WTC11 (cell line): ENCODE measurements around the gene TRIM9. TPM values are rescaled to one million over a fixed set of nuclear protein-coding genes. Genes with fewer than 3 reads are reported as not detected.
A peak's percentile ranks its signal among the peaks of the same experiment; 100 is the strongest.

Source experiments
- ATAC-seq: fragments of 200-7000 bp; cut with Tn5 transposase; 2 replicates; pipeline ENCODE4 v1.10.0; 2021; ENCODE audit warnings: mild to moderate bottlenecking, moderate library complexity
- CTCF ChIA-PET: fragments of 300-600 bp; sonication (Branson Sonifier 250); formaldehyde crosslinking; loops from one replicate; lab custom pipeline; 2021; ENCODE audit warnings: antibody characterized with exemption; lab: Charles Lee
- POLR2A ChIA-PET: fragments of 350-600 bp; sonication (Branson Sonifier 250); formaldehyde crosslinking; loops from one replicate; lab custom pipeline; 2021; ENCODE audit warnings: antibody characterized with exemption; lab: Charles Lee
- DNase-seq: peaks from one replicate; pipeline ENCODE4 v3.0.0; 2021; ENCODE audit warnings: low spot score
- H3K27ac Mint-ChIP-seq: 2 replicates; pipeline ENCODE4 v1.8.0; 2021; ENCODE audit warnings: mixed read lengths
- H3K27me3 Mint-ChIP-seq: 2 replicates; pipeline ENCODE4 v1.8.0; 2021; ENCODE audit warnings: low read depth, mild to moderate bottlenecking, moderate library complexity, mixed read lengths
- H3K36me3 Mint-ChIP-seq: 2 replicates; pipeline ENCODE4 v1.8.0; 2021; ENCODE audit warnings: mixed read lengths
- H3K4me1 Mint-ChIP-seq: 2 replicates; pipeline ENCODE4 v1.8.0; 2022; ENCODE audit warnings: mixed read lengths
- H3K4me3 Mint-ChIP-seq: 2 replicates; pipeline ENCODE4 v1.8.0; 2021; ENCODE audit warnings: mild to moderate bottlenecking, moderate library complexity, mixed read lengths
- H3K9me3 Mint-ChIP-seq: 2 replicates; pipeline ENCODE4 v1.8.0; 2021; ENCODE audit warnings: mixed read lengths
- ATF1 ChIP-seq: sonication (generic); formaldehyde crosslinking; IDR thresholded peaks from 2 replicates; pipeline ENCODE4 v1.8.1; 2023; ENCODE audit warnings: mild to moderate bottlenecking, moderate library complexity, missing genetic modification reagents
- EMX1 ChIP-seq: fragments of 250-450 bp; sonication (Bioruptor Pico); IDR thresholded peaks from 2 replicates; pipeline ENCODE4 v1.8.0; 2021; ENCODE audit warnings: mild to moderate bottlenecking
- ETV6 ChIP-seq: sonication (generic); formaldehyde crosslinking; IDR thresholded peaks from 2 replicates; pipeline ENCODE4 v1.8.1; 2022; ENCODE audit warnings: mild to moderate bottlenecking, missing genetic modification reagents
- FOXP1 ChIP-seq: sonication (generic); formaldehyde crosslinking; IDR thresholded peaks from 2 replicates; pipeline ENCODE4 v1.8.0; 2022; ENCODE audit warnings: missing genetic modification reagents, mild to moderate bottlenecking, moderate library complexity, borderline replicate concordance
- GABPB1 ChIP-seq: sonication (generic); formaldehyde crosslinking; IDR thresholded peaks from 2 replicates; pipeline ENCODE4 v1.8.1; 2023; ENCODE audit warnings: mild to moderate bottlenecking, missing genetic modification reagents
- IRF2 ChIP-seq: sonication (generic); formaldehyde crosslinking; IDR thresholded peaks from 2 replicates; pipeline ENCODE4 v1.8.0; 2022; ENCODE audit warnings: low read depth, missing genetic modification reagents, borderline replicate concordance
- MYBL2 ChIP-seq: sonication (generic); formaldehyde crosslinking; IDR thresholded peaks from 2 replicates; pipeline ENCODE4 v1.8.1; 2023; ENCODE audit warnings: mild to moderate bottlenecking, moderate library complexity, missing genetic modification reagents
- NFE2L1 ChIP-seq: sonication (generic); formaldehyde crosslinking; IDR thresholded peaks from 2 replicates; pipeline ENCODE4 v1.8.1; 2023; ENCODE audit warnings: missing genetic modification reagents
- NR2C2 ChIP-seq: sonication (generic); formaldehyde crosslinking; IDR thresholded peaks from 2 replicates; pipeline ENCODE4 v1.8.0; 2022; ENCODE audit warnings: mild to moderate bottlenecking, missing genetic modification reagents
- RELA ChIP-seq: sonication (generic); formaldehyde crosslinking; IDR thresholded peaks from 2 replicates; pipeline ENCODE4 v1.8.1; 2022; ENCODE audit warnings: missing genetic modification reagents, mild to moderate bottlenecking, borderline replicate concordance
- TCF7 ChIP-seq: sonication (generic); formaldehyde crosslinking; IDR thresholded peaks from 2 replicates; pipeline ENCODE4 v1.8.0; 2022; ENCODE audit warnings: mild to moderate bottlenecking, low read depth, missing genetic modification reagents, moderate library complexity
- ZBTB21 ChIP-seq: sonication (generic); formaldehyde crosslinking; IDR thresholded peaks from 2 replicates; pipeline ENCODE4 v1.8.1; 2023; ENCODE audit warnings: mild to moderate bottlenecking, missing genetic modification reagents, borderline replicate concordance
- total RNA-seq: library from RNA; stranded (reverse); gene quantifications from 3 replicates; pipeline ENCODE4 v1.2.3, GENCODE V29; 2021
- TF ChIP-seq, protein P1 (sequence below): fragments of 250-450 bp; sonication (Bioruptor Pico); IDR thresholded peaks from 2 replicates; pipeline ENCODE4 v1.9.0; 2021; ENCODE audit warnings: moderate library complexity, mild to moderate bottlenecking, inconsistent platforms, borderline replicate concordance
- TF ChIP-seq, protein P2 (sequence below): fragments of 250-450 bp; sonication (Bioruptor Pico); IDR thresholded peaks from 2 replicates; pipeline ENCODE4 v1.9.0; 2021; ENCODE audit warnings: mild to moderate bottlenecking, borderline replicate concordance
- TF ChIP-seq, protein P3 (sequence below): fragments of 200-600 bp; IDR thresholded peaks from 2 replicates; pipeline ENCODE4 v1.8.0; 2022; ENCODE audit warnings: antibody characterized with exemption
- TF ChIP-seq, protein P4 (sequence below): sonication (generic); formaldehyde crosslinking; IDR thresholded peaks from 2 replicates; pipeline ENCODE4 v1.8.1; 2023; ENCODE audit warnings: mild to moderate bottlenecking, missing genetic modification reagents, moderate library complexity
- TF ChIP-seq, protein P5 (sequence below): sonication (generic); formaldehyde crosslinking; IDR thresholded peaks from 2 replicates; pipeline ENCODE4 v1.8.0; 2022; ENCODE audit warnings: mild to moderate bottlenecking, missing genetic modification reagents
- TF ChIP-seq, protein P6 (sequence below): sonication (generic); formaldehyde crosslinking; IDR thresholded peaks from 2 replicates; pipeline ENCODE4 v1.8.0; 2022; ENCODE audit warnings: missing genetic modification reagents
- TF ChIP-seq, protein P7 (sequence below): sonication (generic); formaldehyde crosslinking; IDR thresholded peaks from 2 replicates; pipeline ENCODE4 v1.8.1; 2023; ENCODE audit warnings: mild to moderate bottlenecking, missing genetic modification reagents

The TRIM9 gene
- total RNA-seq, 1 experiment from 2014 or later: 4.0 TPM

DNA sequence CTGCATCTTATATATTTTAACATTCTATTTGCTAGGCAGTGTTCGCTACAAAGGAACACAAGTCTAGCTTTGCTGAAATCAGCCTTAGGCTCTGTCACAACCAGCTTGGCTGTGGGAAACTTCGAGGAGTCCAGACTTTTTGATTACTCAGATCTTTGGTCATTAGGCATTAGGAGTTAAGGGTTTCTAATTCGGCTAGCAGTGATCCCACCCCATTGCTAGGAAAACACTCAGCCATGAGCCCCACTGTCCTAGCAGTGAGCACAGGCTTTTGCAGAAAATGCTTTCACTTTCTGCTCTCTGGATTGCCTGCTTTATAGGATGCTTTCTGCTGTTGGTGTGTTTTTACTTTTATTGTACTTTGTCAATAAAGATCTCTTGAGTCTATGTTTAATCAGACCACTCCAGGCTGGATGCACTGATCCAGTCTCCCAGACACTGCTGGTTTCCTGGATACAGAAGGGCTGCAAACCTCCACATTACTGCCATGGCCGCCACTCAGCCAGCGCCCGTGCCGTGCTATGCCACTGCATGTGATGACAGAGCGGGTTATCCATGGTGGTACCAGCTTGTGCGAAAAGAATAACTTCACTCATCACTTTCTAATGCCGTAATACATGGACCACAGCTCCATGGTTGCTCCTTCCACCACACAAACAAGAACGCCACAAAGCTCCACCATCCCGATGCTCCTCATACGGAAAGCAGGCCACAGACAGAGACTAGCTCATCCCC, 109.6 kb downstream of the TRIM9 start:
- DNase-seq (no peak), ATAC-seq (peak; percentile 41)
- CTCF ChIA-PET: interaction anchor here (0.7 to 1.2 kb wide), 3 partner anchors 30 to 125 kb away, joined by 3 to 6 read pairs (median 3); partner anchors contain the start of gene TRIM9
- Mint-ChIP-seq H3K36me3 (no peaks in the 10 kb centered on the region), H3K27me3 (no peaks in the 10 kb centered on the region), H3K4me3 (peak overlapping the region; percentile 27), H3K4me1 (peaks cover 36% of the 10 kb centered on the region), H3K9me3 (no peaks in the 10 kb centered on the region), H3K27ac (peak overlapping the region; percentile 31)
- POLR2A ChIA-PET: interaction anchor here (0.5 kb wide), 1 partner anchor 221 kb away, joined by 4 read pairs; no protein-coding TSS in a partner anchor
- TF ChIP-seq NFE2L1 (CRISPR knock-in tag): 0 out of 2 replicates have a peak, but pooled peaks have one; percentile 51
- TF ChIP-seq, protein P1, sequence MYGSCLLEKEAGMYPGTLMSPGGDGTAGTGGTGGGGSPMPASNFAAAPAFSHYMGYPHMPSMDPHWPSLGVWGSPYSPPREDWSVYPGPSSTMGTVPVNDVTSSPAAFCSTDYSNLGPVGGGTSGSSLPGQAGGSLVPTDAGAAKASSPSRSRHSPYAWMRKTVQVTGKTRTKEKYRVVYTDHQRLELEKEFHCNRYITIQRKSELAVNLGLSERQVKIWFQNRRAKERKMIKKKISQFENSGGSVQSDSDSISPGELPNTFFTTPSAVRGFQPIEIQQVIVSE (CRISPR knock-in tag): no peak
- TF ChIP-seq, protein P2, sequence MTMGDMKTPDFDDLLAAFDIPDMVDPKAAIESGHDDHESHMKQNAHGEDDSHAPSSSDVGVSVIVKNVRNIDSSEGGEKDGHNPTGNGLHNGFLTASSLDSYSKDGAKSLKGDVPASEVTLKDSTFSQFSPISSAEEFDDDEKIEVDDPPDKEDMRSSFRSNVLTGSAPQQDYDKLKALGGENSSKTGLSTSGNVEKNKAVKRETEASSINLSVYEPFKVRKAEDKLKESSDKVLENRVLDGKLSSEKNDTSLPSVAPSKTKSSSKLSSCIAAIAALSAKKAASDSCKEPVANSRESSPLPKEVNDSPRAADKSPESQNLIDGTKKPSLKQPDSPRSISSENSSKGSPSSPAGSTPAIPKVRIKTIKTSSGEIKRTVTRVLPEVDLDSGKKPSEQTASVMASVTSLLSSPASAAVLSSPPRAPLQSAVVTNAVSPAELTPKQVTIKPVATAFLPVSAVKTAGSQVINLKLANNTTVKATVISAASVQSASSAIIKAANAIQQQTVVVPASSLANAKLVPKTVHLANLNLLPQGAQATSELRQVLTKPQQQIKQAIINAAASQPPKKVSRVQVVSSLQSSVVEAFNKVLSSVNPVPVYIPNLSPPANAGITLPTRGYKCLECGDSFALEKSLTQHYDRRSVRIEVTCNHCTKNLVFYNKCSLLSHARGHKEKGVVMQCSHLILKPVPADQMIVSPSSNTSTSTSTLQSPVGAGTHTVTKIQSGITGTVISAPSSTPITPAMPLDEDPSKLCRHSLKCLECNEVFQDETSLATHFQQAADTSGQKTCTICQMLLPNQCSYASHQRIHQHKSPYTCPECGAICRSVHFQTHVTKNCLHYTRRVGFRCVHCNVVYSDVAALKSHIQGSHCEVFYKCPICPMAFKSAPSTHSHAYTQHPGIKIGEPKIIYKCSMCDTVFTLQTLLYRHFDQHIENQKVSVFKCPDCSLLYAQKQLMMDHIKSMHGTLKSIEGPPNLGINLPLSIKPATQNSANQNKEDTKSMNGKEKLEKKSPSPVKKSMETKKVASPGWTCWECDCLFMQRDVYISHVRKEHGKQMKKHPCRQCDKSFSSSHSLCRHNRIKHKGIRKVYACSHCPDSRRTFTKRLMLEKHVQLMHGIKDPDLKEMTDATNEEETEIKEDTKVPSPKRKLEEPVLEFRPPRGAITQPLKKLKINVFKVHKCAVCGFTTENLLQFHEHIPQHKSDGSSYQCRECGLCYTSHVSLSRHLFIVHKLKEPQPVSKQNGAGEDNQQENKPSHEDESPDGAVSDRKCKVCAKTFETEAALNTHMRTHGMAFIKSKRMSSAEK (CRISPR knock-in tag): no peak

DNA sequence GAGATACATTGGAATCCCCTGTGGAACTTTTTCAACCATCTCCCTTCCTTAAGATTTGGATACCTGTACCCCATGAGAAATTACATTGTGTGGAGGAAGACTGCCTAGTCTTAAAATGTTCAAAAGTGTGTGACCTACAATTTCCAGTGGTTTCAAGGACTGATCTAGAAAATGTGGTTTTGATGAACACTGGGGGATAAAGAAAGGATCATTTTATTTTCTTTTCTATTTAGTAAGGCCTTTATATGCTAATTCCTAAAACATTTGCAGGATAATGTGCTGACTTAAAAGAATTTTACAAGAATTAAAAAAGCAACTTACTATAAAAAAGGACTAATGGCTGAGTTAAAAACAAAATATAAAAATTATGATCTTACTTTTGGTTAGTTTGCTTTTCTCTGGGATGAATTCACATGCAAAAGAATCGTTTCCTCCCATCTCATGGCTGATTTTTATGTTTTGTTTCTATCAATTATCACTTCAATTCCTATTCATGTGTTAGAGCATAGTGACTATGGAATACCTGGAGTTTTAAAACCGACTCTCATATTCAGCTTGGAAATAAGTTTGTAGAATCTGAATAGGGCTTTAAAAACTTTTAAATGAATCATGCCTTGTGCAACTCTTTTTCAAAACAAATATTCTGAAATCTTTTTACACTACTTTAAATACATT, 110.7 kb downstream of the TRIM9 start:
- ChIA-PET POLR2A (no interaction called here), CTCF (no interaction called here)
- Mint-ChIP-seq H3K9me3 (no peaks in the 10 kb centered on the region), H3K4me1 (peaks cover 36% of the 10 kb centered on the region), H3K27me3 (no peaks in the 10 kb centered on the region), H3K27ac (peak overlapping the region; percentile 37), H3K36me3 (no peaks in the 10 kb centered on the region), H3K4me3 (peak overlapping the region; percentile 21)
- no peak for ATAC-seq
- no peak for DNase-seq
- TF ChIP-seq, protein P3, sequence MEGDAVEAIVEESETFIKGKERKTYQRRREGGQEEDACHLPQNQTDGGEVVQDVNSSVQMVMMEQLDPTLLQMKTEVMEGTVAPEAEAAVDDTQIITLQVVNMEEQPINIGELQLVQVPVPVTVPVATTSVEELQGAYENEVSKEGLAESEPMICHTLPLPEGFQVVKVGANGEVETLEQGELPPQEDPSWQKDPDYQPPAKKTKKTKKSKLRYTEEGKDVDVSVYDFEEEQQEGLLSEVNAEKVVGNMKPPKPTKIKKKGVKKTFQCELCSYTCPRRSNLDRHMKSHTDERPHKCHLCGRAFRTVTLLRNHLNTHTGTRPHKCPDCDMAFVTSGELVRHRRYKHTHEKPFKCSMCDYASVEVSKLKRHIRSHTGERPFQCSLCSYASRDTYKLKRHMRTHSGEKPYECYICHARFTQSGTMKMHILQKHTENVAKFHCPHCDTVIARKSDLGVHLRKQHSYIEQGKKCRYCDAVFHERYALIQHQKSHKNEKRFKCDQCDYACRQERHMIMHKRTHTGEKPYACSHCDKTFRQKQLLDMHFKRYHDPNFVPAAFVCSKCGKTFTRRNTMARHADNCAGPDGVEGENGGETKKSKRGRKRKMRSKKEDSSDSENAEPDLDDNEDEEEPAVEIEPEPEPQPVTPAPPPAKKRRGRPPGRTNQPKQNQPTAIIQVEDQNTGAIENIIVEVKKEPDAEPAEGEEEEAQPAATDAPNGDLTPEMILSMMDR: no peak
- TF ChIP-seq MYBL2 (CRISPR knock-in tag) (no peak), EMX1 (no peak), NR2C2 (CRISPR knock-in tag) (no peak), TCF7 (CRISPR knock-in tag) (no peak), RELA (CRISPR knock-in tag) (no peak), ATF1 (CRISPR knock-in tag) (no peak), GABPB1 (CRISPR knock-in tag) (no peak), FOXP1 (no peak), IRF2 (CRISPR knock-in tag) (no peak), ZBTB21 (CRISPR knock-in tag) (no peak), ETV6 (CRISPR knock-in tag) (no peak)
- TF ChIP-seq, protein P4, sequence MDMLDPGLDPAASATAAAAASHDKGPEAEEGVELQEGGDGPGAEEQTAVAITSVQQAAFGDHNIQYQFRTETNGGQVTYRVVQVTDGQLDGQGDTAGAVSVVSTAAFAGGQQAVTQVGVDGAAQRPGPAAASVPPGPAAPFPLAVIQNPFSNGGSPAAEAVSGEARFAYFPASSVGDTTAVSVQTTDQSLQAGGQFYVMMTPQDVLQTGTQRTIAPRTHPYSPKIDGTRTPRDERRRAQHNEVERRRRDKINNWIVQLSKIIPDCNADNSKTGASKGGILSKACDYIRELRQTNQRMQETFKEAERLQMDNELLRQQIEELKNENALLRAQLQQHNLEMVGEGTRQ (CRISPR knock-in tag): no peak
- TF ChIP-seq, protein P5, sequence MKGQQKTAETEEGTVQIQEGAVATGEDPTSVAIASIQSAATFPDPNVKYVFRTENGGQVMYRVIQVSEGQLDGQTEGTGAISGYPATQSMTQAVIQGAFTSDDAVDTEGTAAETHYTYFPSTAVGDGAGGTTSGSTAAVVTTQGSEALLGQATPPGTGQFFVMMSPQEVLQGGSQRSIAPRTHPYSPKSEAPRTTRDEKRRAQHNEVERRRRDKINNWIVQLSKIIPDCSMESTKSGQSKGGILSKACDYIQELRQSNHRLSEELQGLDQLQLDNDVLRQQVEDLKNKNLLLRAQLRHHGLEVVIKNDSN (CRISPR knock-in tag): no peak
- TF ChIP-seq, protein P6, sequence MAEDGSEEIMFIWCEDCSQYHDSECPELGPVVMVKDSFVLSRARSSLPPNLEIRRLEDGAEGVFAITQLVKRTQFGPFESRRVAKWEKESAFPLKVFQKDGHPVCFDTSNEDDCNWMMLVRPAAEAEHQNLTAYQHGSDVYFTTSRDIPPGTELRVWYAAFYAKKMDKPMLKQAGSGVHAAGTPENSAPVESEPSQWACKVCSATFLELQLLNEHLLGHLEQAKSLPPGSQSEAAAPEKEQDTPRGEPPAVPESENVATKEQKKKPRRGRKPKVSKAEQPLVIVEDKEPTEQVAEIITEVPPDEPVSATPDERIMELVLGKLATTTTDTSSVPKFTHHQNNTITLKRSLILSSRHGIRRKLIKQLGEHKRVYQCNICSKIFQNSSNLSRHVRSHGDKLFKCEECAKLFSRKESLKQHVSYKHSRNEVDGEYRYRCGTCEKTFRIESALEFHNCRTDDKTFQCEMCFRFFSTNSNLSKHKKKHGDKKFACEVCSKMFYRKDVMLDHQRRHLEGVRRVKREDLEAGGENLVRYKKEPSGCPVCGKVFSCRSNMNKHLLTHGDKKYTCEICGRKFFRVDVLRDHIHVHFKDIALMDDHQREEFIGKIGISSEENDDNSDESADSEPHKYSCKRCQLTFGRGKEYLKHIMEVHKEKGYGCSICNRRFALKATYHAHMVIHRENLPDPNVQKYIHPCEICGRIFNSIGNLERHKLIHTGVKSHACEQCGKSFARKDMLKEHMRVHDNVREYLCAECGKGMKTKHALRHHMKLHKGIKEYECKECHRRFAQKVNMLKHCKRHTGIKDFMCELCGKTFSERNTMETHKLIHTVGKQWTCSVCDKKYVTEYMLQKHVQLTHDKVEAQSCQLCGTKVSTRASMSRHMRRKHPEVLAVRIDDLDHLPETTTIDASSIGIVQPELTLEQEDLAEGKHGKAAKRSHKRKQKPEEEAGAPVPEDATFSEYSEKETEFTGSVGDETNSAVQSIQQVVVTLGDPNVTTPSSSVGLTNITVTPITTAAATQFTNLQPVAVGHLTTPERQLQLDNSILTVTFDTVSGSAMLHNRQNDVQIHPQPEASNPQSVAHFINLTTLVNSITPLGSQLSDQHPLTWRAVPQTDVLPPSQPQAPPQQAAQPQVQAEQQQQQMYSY (CRISPR knock-in tag): no peak
- TF ChIP-seq, protein P7, sequence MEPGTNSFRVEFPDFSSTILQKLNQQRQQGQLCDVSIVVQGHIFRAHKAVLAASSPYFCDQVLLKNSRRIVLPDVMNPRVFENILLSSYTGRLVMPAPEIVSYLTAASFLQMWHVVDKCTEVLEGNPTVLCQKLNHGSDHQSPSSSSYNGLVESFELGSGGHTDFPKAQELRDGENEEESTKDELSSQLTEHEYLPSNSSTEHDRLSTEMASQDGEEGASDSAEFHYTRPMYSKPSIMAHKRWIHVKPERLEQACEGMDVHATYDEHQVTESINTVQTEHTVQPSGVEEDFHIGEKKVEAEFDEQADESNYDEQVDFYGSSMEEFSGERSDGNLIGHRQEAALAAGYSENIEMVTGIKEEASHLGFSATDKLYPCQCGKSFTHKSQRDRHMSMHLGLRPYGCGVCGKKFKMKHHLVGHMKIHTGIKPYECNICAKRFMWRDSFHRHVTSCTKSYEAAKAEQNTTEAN (CRISPR knock-in tag): no peak
